Panc1 (cell line): ENCODE measurements around the gene UXS1. TPM values are rescaled to one million over a fixed set of nuclear protein-coding genes. Genes with fewer than 3 reads are reported as not detected.

ENCODE experiments used
- ATAC-seq: fragments of 200-7000 bp; cut with Tn5 transposase; 2 replicates; pipeline ENCODE4 v1.9.1; 2020; ENCODE audit warnings: mild to moderate bottlenecking, moderate library complexity
- BruUV-seq: library from RNA; stranded (reverse); fragments of 400-500 nt; replicated peaks from 2 replicates; lab custom pipeline; 2021; lab: Mats Ljungman, UMichigan
- CTCF ChIA-PET: fragments of 300-600 bp; sonication (Branson Sonifier 250); formaldehyde crosslinking; loops from one replicate; lab custom pipeline; 2022; ENCODE audit warnings: antibody characterized with exemption; lab: Charles Lee
- POLR2A ChIA-PET: fragments of 300-600 bp; sonication (Branson Sonifier 250); formaldehyde crosslinking; loops from one replicate; lab custom pipeline; 2022; ENCODE audit warnings: antibody characterized with exemption; lab: Charles Lee
- DNase-seq: peaks from one replicate; pipeline ENCODE4 v3.0.0-alpha.2; 2010; ENCODE audit warnings: low read depth, low spot score
- H3K27ac ChIP-seq: 2 replicates; pipeline ENCODE4 v1.5.1; 2011; ENCODE audit warnings: mild to moderate bottlenecking, low read length, inconsistent platforms
- H3K27me3 ChIP-seq: fragments of 200-500 bp; sonication (Bioruptor generic); 2 replicates; pipeline ENCODE4 v1.6.0; 2014; ENCODE audit warnings: low read length, inconsistent platforms; ENCODE audit not compliant: control insufficient read depth, insufficient read depth
- H3K36me3 ChIP-seq: fragments of 200-500 bp; sonication (Bioruptor generic); 2 replicates; pipeline ENCODE4 v1.5.1; 2014; ENCODE audit warnings: inconsistent platforms, mild to moderate bottlenecking, low read length, moderate library complexity; ENCODE audit not compliant: control insufficient read depth, insufficient read depth
- H3K4me1 ChIP-seq: 2 replicates; pipeline ENCODE4 v1.5.1; 2011; ENCODE audit warnings: inconsistent platforms, mild to moderate bottlenecking, low read length, moderate library complexity; ENCODE audit not compliant: control insufficient read depth, insufficient read depth
- H3K4me3 ChIP-seq, 2 experiments: 2 replicates each; pipeline ENCODE4 v1.5.1; 2011 to 2012; ENCODE audit warnings: low read depth in 2 of 2, low read length in 2 of 2, mild to moderate bottlenecking in 2 of 2, inconsistent platforms in 1 of 2, moderate library complexity in 1 of 2
- H3K9me3 ChIP-seq: fragments of 200-500 bp; sonication (Bioruptor generic); 2 replicates; pipeline ENCODE4 v1.5.1; 2014; ENCODE audit warnings: low read depth, mild to moderate bottlenecking, inconsistent platforms, low read length, moderate library complexity; ENCODE audit not compliant: control insufficient read depth, insufficient read depth
- POLR2AphosphoS5 ChIP-seq: IDR thresholded peaks from 2 replicates; pipeline ENCODE4 v1.6.1; 2012; ENCODE audit warnings: mild to moderate bottlenecking, low read depth, low read length, moderate library complexity
- SIN3A ChIP-seq: IDR thresholded peaks from 2 replicates; pipeline ENCODE4 v1.6.1; 2012; ENCODE audit warnings: low read depth, mild to moderate bottlenecking, low read length, moderate library complexity, borderline replicate concordance; ENCODE audit not compliant: insufficient read depth
- TCF7L2 ChIP-seq: IDR thresholded peaks from 2 replicates; pipeline ENCODE4 v1.6.1; 2011; ENCODE audit warnings: mild to moderate bottlenecking, low read depth, low read length, inconsistent platforms
- in situ Hi-C: cut with HindIII; loops from 2 replicates; pipeline ENCODE4 v1.10.0; 2016; ENCODE audit warnings: low sequenced_read_pairs, low pct_unique_long_range_greater_than_20kb
- intact Hi-C: fragments of 100-400 bp; cut with micrococcal nuclease; formaldehyde crosslinking; loops from one replicate; pipeline ENCODE4 v1.10.0; 2022; ENCODE audit not compliant: unreplicated experiment
- total RNA-seq: library from RNA; stranded (reverse); gene quantifications from one replicate; pipeline ENCODE4 v1.2.1, GENCODE V29; 2021; ENCODE audit not compliant: unreplicated experiment
- TF ChIP-seq, protein P1 (sequence below): fragments of 450-650 bp; IDR thresholded peaks from 2 replicates; pipeline ENCODE4 v1.5.1; 2017; ENCODE audit warnings: mild to moderate bottlenecking
- TF ChIP-seq, protein P2 (sequence below), 2 experiments: IDR thresholded peaks; 2 replicates each; pipeline ENCODE4 v1.6.1; 2011 to 2012; ENCODE audit warnings: low read depth in 2 of 2, control low read depth in 1 of 2, low read length in 1 of 2, mild to moderate bottlenecking in 1 of 2, moderate library complexity in 1 of 2; ENCODE audit not compliant: insufficient read depth in 1 of 2

Gene UXS1
- total RNA-seq, 1 experiment from 2014 or later: 72.0 TPM

DNA sequence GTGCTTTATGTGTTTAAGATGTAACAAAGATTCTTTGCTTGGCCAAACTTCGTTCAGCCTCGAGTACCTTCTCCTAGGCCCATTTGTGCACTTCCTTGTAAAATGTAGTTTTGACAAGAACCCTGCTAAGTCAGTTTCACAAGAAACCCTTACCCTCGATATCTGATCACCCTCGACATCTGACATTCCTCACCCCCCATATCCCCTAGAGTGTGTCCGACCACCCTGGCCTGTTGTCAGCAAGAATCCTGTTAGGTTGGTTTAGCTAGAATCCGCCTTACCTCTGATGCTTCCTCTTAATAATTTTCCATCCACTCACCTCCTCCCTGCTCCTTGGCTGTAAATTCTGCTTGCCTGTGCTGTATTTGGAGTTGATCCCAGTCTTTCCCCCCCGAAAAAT, 85.3 kb downstream of the UXS1 start:
- H3K4me3 ChIP-seq: no peak overlapping the region
- H3K9me3 ChIP-seq: no peaks in the 10 kb centered on the region
- in situ Hi-C loops: no loop called here
- no peaks in the 10 kb centered on the region for H3K27me3 ChIP-seq
- no peaks in the 10 kb centered on the region for H3K36me3 ChIP-seq
- H3K27ac ChIP-seq: no peak overlapping the region
- TF ChIP-seq SIN3A (no peak), TCF7L2 (no peak)
- TF ChIP-seq, protein P1, sequence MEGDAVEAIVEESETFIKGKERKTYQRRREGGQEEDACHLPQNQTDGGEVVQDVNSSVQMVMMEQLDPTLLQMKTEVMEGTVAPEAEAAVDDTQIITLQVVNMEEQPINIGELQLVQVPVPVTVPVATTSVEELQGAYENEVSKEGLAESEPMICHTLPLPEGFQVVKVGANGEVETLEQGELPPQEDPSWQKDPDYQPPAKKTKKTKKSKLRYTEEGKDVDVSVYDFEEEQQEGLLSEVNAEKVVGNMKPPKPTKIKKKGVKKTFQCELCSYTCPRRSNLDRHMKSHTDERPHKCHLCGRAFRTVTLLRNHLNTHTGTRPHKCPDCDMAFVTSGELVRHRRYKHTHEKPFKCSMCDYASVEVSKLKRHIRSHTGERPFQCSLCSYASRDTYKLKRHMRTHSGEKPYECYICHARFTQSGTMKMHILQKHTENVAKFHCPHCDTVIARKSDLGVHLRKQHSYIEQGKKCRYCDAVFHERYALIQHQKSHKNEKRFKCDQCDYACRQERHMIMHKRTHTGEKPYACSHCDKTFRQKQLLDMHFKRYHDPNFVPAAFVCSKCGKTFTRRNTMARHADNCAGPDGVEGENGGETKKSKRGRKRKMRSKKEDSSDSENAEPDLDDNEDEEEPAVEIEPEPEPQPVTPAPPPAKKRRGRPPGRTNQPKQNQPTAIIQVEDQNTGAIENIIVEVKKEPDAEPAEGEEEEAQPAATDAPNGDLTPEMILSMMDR: no peak
- TF ChIP-seq, protein P2, sequence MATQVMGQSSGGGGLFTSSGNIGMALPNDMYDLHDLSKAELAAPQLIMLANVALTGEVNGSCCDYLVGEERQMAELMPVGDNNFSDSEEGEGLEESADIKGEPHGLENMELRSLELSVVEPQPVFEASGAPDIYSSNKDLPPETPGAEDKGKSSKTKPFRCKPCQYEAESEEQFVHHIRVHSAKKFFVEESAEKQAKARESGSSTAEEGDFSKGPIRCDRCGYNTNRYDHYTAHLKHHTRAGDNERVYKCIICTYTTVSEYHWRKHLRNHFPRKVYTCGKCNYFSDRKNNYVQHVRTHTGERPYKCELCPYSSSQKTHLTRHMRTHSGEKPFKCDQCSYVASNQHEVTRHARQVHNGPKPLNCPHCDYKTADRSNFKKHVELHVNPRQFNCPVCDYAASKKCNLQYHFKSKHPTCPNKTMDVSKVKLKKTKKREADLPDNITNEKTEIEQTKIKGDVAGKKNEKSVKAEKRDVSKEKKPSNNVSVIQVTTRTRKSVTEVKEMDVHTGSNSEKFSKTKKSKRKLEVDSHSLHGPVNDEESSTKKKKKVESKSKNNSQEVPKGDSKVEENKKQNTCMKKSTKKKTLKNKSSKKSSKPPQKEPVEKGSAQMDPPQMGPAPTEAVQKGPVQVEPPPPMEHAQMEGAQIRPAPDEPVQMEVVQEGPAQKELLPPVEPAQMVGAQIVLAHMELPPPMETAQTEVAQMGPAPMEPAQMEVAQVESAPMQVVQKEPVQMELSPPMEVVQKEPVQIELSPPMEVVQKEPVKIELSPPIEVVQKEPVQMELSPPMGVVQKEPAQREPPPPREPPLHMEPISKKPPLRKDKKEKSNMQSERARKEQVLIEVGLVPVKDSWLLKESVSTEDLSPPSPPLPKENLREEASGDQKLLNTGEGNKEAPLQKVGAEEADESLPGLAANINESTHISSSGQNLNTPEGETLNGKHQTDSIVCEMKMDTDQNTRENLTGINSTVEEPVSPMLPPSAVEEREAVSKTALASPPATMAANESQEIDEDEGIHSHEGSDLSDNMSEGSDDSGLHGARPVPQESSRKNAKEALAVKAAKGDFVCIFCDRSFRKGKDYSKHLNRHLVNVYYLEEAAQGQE (IDR thresholded peaks at IDR 0.05; ENCODE audit: insufficient read depth in 1 of 2, low read depth in 2 of 2, low read length in 1 of 2): no peak
- intact Hi-C loops: no loop called here
- BruUV-seq: no TSS peak
- no peaks in the 10 kb centered on the region for H3K4me1 ChIP-seq
- POLR2A ChIA-PET: no interaction called here
- CTCF ChIA-PET: no interaction called here
- no peak for ATAC-seq
- no peak for DNase-seq

DNA sequence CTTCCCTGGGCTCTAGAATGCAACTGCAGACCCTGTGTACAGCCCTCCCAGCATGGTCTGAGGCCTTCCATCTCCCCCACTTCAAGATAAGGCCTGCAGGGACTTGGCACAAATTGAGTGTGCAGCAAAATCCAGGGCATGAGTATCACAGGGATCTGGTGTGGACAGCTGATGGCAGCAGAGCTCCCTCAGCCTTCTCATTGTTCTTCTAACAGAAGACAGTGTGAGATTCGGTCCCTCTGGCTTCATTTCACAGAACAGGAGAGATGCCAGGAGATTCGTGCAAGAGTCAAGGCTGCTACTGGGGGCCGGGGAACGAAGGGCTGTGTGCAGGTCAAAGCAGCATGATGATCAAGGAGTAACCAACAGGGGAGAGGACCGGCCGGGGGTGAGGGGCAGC, 85.8 kb downstream of the UXS1 start:
- ChIA-PET CTCF (no interaction called here), POLR2A (no interaction called here)
- TF ChIP-seq SIN3A: no peak
- no peak for TF ChIP-seq POLR2AphosphoS5
- TF ChIP-seq, protein P1: no peak
- TF ChIP-seq TCF7L2: no peak
- no TSS peak for BruUV-seq
- Histone ChIP-seq H3K27me3 (no peaks in the 10 kb centered on the region), H3K36me3 (no peaks in the 10 kb centered on the region), H3K27ac (no peak overlapping the region), H3K4me3 (no peak overlapping the region), H3K4me1 (no peaks in the 10 kb centered on the region), H3K9me3 (no peaks in the 10 kb centered on the region)
- intact Hi-C loops: no loop called here
- DNase-seq (peak; percentile 10), ATAC-seq (no peak)
- in situ Hi-C loops: no loop called here
